ENCODE results near the gene GAK. TPM values are rescaled to one million over a fixed set of nuclear protein-coding genes. Genes with fewer than 3 reads are reported as not detected.

The GAK gene
- total and polyA plus RNA-seq, 2 of the 4 experiments (the other 2 are of a cell fraction) = 45.1 to 133 TPM

DNA sequence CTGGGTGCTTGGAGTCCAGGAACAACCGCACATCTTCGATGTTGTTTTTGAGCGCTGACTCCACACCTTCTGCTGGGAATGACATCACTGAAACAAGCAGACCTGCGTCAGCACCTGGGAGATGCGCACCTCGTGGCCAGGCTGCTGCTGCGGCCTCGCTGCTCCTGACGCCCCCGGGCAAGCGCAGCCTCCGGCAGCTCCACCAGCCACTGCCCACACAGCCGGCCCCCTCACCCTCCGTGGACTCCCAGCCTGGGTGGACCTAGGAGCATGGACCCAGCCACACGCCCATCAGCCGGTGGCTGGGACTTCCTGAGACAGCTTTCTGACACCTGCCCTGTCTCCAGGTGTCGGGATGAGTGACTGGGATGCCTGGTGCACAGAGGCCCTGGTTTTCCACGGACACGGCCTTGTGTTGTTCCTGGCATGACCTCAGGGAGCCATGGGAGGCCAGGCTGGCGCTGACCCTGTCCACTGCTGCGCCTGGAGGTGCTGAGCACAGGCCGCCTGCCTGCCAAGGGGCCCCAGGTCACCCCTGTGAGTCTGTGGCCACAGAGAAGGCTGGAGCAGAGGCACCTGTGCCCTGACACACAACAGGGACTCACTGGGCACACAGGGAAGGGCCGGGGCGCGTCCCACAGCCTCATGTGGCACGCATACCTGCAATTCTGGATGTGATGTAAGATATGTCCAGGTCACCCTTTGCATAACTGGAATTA is 48.6 kb downstream of the GAK start:
- Histone ChIP-seq H3K9me1 (ENCODE audit: insufficient read depth, low read length) (peaks cover 8% of the 10 kb centered on the region), H3K4me1 (ENCODE audit: control insufficient read depth, insufficient read depth, low read length) (no peaks in the 10 kb centered on the region), H2AK5ac (ENCODE audit: low read depth, low read length) (no peak overlapping the region), H3K79me1 (ENCODE audit: low read depth in 1 of 2, low read length in 2 of 2) (peaks cover 0 to 10% of the 10 kb centered on the region in 2 experiments; a peak in 3 of 4 replicates), H2BK15ac (ENCODE audit: low read depth, low read length) (no peak overlapping the region), H2AK9ac (replicated peaks; ENCODE audit: low read depth, low read length, poor library complexity) (no peak overlapping the region), H3K4me3 (ENCODE audit: insufficient read depth, low read depth, low read length) (no peak overlapping the region), H3K9me3 (ENCODE audit: control insufficient read depth, insufficient read depth, low read length) (no peaks in the 10 kb centered on the region), H4K8ac (ENCODE audit: low read depth in 2 of 2, low read length in 2 of 2) (no peak overlapping the region), H2BK120ac (ENCODE audit: low read depth, low read length) (no peak overlapping the region), H3K23ac (ENCODE audit: low read depth, low read length) (no peak overlapping the region), H3K18ac (ENCODE audit: low read depth, low read length) (no peak overlapping the region), H4K5ac (ENCODE audit: low read depth, low read length) (no peak overlapping the region), H3K14ac (replicated peaks; ENCODE audit: low read depth, low read length) (no peak overlapping the region), H2AFZ (replicated peaks; ENCODE audit: low read length, poor library complexity) (no peak overlapping the region), H2BK20ac (ENCODE audit: low read depth, low read length) (no peak overlapping the region), H3K27ac (ENCODE audit: insufficient read depth, low read length) (no peak overlapping the region), H2BK5ac (ENCODE audit: low read depth, low read length, poor library complexity, severe bottlenecking) (no peak overlapping the region), H4K91ac (ENCODE audit: insufficient read depth, low read depth, low read length) (no peak overlapping the region), H3K9ac (ENCODE audit: low read depth, low read length) (no peak overlapping the region), H3K4me2 (ENCODE audit: low read depth, low read length) (no peak overlapping the region), H3K4ac (ENCODE audit: low read depth, low read length) (no peak overlapping the region), H3K56ac (ENCODE audit: extremely low read depth, insufficient read depth, low read length) (no peak overlapping the region), H3K36me3 (ENCODE audit: control insufficient read depth, insufficient read depth, low read length) (peaks cover 73% of the 10 kb centered on the region), H4K20me1 (ENCODE audit: insufficient read depth, low read length) (peaks cover 11% of the 10 kb centered on the region; the same call in 1 of the 2 replicates), H3K27me3 (ENCODE audit: control insufficient read depth, insufficient read depth, low read length) (no peaks in the 10 kb centered on the region)
- ChIA-PET POLR2A (ENCODE audit: unreplicated experiment) (no interaction called here), CTCF (no interaction called here)
- dilution Hi-C loops (cut with HindIII; ENCODE audit: low sequenced_read_pairs, unreplicated experiment) = no loop called here
- in situ Hi-C loops (cut with MboI; ENCODE audit: low sequenced_read_pairs) = no loop called here
- DNase-seq (no peak), ATAC-seq (ENCODE audit: low read depth) (no peak)
- BruUV-seq (replicated peaks) = no TSS peak
- intact Hi-C loops (cut with micrococcal nuclease) = no loop called here
- 95% methylated on average over 9 of the region's 26 CpGs; no CpG with 5 or more reads in 1 of the 2 experiments for WGBS, 2 experiments (ENCODE audit: extremely low coverage in 2 of 2, insufficient read length in 1 of 2)
- TF ChIP-seq MAZ (IDR thresholded peaks at IDR 0.05; ENCODE audit: borderline replicate concordance, low read depth, low read length) = no peak
- TF ChIP-seq MXI1 (IDR thresholded peaks at IDR 0.05; ENCODE audit: borderline replicate concordance, low read depth, low read length) = no peak
- no peak for TF ChIP-seq CEBPB (IDR thresholded peaks at IDR 0.05; ENCODE audit: low read depth, low read length)

Data from IMR-90 (cell line).